PC-3 (cell line): ENCODE results near the gene EXOC4.

Source experiments
- EZH2 ChIP-seq: fragments of 300-600 bp; sonication (generic); IDR thresholded peaks from one replicate; pipeline ENCODE4 v1.6.1; 2017; ENCODE audit warnings: antibody characterized with exemption, mild to moderate bottlenecking, low read length; ENCODE audit not compliant: unreplicated experiment
- TF ChIP-seq, protein P1 (sequence below): fragments of 300-600 bp; sonication (generic); conservative IDR thresholded peaks from 2 replicates; pipeline ENCODE4 v1.5.1; 2017; ENCODE audit warnings: antibody characterized with exemption, low read depth, mild to moderate bottlenecking, low read length

DNA sequence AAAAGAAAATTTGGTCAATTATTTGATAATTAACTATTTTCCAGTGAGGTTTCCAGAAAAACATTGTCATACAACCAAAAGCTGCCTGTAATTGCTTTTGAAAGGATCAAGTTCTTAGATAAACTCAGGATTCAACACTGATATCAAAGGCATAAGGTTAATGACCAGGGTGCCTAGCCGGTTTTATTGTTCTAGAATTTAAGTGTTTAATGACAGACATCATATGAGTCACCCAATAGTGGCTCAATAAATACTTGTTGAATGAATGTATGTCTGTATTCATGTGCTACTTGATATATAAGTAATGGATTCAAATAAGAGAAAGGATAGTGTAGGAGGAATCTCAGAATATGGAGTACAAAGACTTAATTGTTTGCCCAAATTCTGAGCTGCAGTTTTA, 678.2 kb downstream of the EXOC4 start:
- no peak for TF ChIP-seq EZH2
- TF ChIP-seq, protein P1, sequence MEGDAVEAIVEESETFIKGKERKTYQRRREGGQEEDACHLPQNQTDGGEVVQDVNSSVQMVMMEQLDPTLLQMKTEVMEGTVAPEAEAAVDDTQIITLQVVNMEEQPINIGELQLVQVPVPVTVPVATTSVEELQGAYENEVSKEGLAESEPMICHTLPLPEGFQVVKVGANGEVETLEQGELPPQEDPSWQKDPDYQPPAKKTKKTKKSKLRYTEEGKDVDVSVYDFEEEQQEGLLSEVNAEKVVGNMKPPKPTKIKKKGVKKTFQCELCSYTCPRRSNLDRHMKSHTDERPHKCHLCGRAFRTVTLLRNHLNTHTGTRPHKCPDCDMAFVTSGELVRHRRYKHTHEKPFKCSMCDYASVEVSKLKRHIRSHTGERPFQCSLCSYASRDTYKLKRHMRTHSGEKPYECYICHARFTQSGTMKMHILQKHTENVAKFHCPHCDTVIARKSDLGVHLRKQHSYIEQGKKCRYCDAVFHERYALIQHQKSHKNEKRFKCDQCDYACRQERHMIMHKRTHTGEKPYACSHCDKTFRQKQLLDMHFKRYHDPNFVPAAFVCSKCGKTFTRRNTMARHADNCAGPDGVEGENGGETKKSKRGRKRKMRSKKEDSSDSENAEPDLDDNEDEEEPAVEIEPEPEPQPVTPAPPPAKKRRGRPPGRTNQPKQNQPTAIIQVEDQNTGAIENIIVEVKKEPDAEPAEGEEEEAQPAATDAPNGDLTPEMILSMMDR: no peak
